ENCODE measurements around the gene LTBP4. TPM values are rescaled to one million over a fixed set of nuclear protein-coding genes. Genes with fewer than 3 reads are reported as not detected.

LTBP4 gene
- total RNA-seq, 2 experiments from 2014 or later: 121 to 122 TPM

DNA sequence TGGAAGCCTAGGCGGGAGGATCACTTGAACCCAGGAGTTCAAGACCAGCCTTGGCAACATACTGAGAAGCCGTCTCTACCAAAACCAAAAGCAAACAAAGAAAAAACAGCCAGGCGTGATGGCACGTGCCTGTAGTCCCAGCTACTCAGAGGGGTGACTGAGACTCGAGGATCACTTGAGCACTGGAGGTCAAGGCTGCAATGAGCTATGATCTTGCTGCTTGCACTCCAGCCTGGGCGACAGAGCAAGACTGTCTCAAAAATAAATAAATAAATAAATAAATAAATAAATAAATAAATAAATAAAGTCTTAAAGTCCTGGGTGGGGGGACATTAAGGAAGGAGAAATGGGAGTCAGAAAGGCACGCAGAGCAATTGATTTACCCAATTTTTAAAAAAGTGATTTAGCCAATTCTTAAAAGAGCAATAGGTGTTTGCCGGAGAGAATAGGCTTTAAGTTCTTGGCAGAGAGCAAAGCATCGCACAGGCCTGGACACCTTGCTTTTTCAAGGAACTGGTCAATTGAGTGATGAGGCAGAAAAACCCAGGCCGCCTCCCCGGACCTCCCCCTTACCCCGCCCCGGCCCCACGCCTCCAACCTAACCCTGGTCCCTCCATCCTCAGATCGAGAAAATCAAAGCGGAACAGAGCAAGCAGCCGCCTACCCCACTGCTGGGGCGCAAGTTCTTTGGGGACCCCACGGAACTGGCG, 34.0 kb upstream of the LTBP4 start:
- H3K27me3 Mint-ChIP-seq: peaks cover 41% of the 10 kb centered on the region
- no peaks in the 10 kb centered on the region for H3K9me3 Mint-ChIP-seq
- peaks cover 13% of the 10 kb centered on the region for H3K4me1 Mint-ChIP-seq
- H3K27ac Mint-ChIP-seq: no peak overlapping the region
- H3K36me3 Mint-ChIP-seq (ENCODE audit: low read depth): no peaks in the 10 kb centered on the region
- ChIA-PET POLR2A (no interaction called here), CTCF (interaction anchor here (1.2 kb wide), 1 partner anchor 18 kb away, joined by 3 read pairs; no protein-coding TSS in a partner anchor)
- H3K4me3 Mint-ChIP-seq: no peak overlapping the region
- DNase-seq: no peak

GRCh38 chr19:40567750-40568494, 33.2 kb upstream of the LTBP4 start:
- H3K36me3 Mint-ChIP-seq (ENCODE audit: low read depth): no peaks in the 10 kb centered on the region

GRCh38 chr19:40570313-40571004, 30.7 kb upstream of the LTBP4 start:
- H3K27me3 Mint-ChIP-seq: peaks cover 32% of the 10 kb centered on the region
- CTCF ChIA-PET: interaction anchor here (0.7 to 1.6 kb wide), 19 partner anchors 12 to 600 kb away, joined by 3 to 20 read pairs (median 5); partner anchors contain the start of gene PSMC4
- H3K27ac Mint-ChIP-seq: peak overlapping the region; percentile 44
- H3K4me3 Mint-ChIP-seq: peak overlapping the region; percentile 49
- peaks cover 18% of the 10 kb centered on the region for H3K4me1 Mint-ChIP-seq
- POLR2A ChIA-PET: interaction anchor here (0.8 to 2.0 kb wide), 6 partner anchors 28 to 692 kb away, joined by 3 to 10 read pairs (median 6); partner anchors contain the start of gene ACTMAP
- peak; percentile 98 for DNase-seq
- H3K9me3 Mint-ChIP-seq: no peaks in the 10 kb centered on the region
- no peaks in the 10 kb centered on the region for H3K36me3 Mint-ChIP-seq (ENCODE audit: low read depth)

More at GRCh38 chr19:40567750-40568494, 33.2 kb upstream of the LTBP4 start:
- Mint-ChIP-seq H3K4me3 (no peak overlapping the region), H3K9me3 (no peaks in the 10 kb centered on the region), H3K4me1 (peaks cover 13% of the 10 kb centered on the region), H3K27ac (no peak overlapping the region), H3K27me3 (peaks cover 41% of the 10 kb centered on the region)
- CTCF ChIA-PET: interaction anchor here (1.2 kb wide), 1 partner anchor 19 kb away, joined by 3 read pairs; no protein-coding TSS in a partner anchor
- DNase-seq: no peak
- POLR2A ChIA-PET: interaction anchor here (1.1 kb wide), 1 partner anchor 45 kb away, joined by 3 read pairs; no protein-coding TSS in a partner anchor

DNA sequence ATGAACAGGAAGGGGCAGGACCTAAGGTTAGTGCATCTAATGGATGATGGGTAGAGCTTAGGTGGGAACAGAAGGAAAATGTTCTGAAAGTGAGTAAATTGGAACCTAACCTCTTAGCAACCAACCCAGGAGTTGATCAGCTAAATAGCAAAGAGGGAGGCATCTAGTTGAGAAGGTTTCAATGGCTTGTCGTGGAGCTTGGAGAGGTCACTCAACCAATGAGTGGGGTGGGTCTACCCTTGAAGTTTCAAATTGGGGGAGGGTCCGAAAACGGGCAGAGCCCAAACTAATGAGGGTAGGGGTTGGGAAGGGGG, 30.2 kb upstream of the LTBP4 start:
- Mint-ChIP-seq H3K27ac (peak overlapping the region; percentile 4), H3K9me3 (no peaks in the 10 kb centered on the region), H3K27me3 (peaks cover 31% of the 10 kb centered on the region), H3K4me3 (peak overlapping the region; percentile 49), H3K36me3 (ENCODE audit: low read depth) (no peaks in the 10 kb centered on the region), H3K4me1 (peaks cover 19% of the 10 kb centered on the region)
- ChIA-PET POLR2A (interaction anchor here (0.8 to 2.0 kb wide), 6 partner anchors 27 to 692 kb away, joined by 3 to 10 read pairs (median 6); partner anchors contain the start of gene ACTMAP), CTCF (interaction anchor here (0.7 to 1.6 kb wide), 18 partner anchors 12 to 600 kb away, joined by 3 to 20 read pairs (median 5); partner anchors contain the start of gene PSMC4)
- DNase-seq: no peak

DNA sequence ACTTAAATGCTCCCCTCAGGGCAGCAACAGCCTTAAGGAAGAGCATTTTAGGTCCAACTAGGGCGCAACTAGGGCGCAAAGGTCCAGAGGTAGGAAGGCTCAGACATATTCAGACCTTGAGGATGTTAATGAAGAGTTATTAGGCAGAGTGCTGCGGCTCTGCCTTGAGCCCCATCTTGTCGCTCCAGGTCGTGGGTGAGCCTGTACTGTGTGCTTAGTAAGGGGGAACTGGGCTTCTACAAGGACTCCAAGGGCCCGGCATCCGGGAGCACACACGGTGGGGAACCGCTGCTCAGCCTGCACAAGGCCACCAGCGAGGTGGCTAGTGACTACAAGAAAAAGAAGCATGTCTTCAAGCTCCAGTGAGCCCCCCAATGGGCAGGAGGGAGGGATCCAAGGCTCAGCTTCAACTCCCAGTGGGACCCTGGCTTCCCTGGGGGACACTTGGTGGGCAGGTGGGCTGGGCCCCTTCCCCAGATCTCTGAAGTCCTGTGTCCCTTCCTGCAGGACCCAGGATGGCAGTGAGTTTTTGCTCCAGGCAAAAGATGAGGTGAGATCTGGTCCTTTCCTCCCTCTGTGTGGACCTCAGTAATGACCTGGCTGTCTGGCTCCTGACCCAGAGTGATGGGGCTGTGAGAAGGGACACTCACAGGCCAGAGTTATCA, 29.2 kb upstream of the LTBP4 start:
- Mint-ChIP-seq H3K27ac (no peak overlapping the region), H3K36me3 (ENCODE audit: low read depth) (no peaks in the 10 kb centered on the region), H3K4me1 (peaks cover 23% of the 10 kb centered on the region), H3K4me3 (no peak overlapping the region), H3K27me3 (peaks cover 25% of the 10 kb centered on the region), H3K9me3 (no peaks in the 10 kb centered on the region)
- POLR2A ChIA-PET: interaction anchor here (1.2 to 2.0 kb wide), 2 partner anchors 38 to 691 kb away, joined by 3 to 8 read pairs; no protein-coding TSS in a partner anchor
- CTCF ChIA-PET: interaction anchor here (1.8 kb wide), 1 partner anchor 32 kb away, joined by 6 read pairs; no protein-coding TSS in a partner anchor
- DNase-seq: no peak

GRCh38 chr19:40575326-40575725, 25.8 kb upstream of the LTBP4 start:
- peaks cover 14% of the 10 kb centered on the region for H3K36me3 Mint-ChIP-seq (ENCODE audit: low read depth)
- H3K4me1 Mint-ChIP-seq: peaks cover 32% of the 10 kb centered on the region
- CTCF ChIA-PET: interaction anchor here (0.6 kb wide), 2 partner anchors 19 to 59 kb away, joined by 3 read pairs; no protein-coding TSS in a partner anchor
- DNase-seq: no peak
- no peaks in the 10 kb centered on the region for H3K27me3 Mint-ChIP-seq
- peak overlapping the region; percentile 31 for H3K27ac Mint-ChIP-seq
- H3K9me3 Mint-ChIP-seq: no peaks in the 10 kb centered on the region
- peak overlapping the region; percentile 48 for H3K4me3 Mint-ChIP-seq
- POLR2A ChIA-PET: interaction anchor here (1.5 kb wide), 1 partner anchor 29 kb away, joined by 8 read pairs; no protein-coding TSS in a partner anchor

DNA sequence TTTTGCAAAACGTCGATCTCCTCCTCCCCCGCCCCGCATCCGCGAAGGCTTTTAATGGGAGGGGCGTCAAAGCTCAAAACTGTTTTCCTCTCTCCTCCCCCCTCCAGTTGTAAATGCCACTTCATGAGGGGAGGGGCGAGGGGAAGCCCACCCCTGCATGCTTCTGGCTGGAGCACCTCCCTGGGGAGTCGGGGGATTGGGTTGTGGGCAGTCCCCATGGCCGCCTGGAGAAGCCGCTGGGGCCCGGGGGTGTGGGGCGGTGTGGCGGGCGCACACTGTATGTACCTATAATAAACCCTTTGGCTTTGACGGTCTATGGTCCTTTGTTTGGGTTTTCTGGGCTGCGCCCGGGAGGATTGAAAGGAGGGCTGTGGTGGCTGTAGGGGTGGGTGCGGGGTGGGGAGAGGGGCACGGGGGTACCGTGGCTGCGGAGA, 25.0 kb upstream of the LTBP4 start:
- peak; percentile 45 for DNase-seq
- H3K36me3 Mint-ChIP-seq (ENCODE audit: low read depth): peaks cover 14% of the 10 kb centered on the region
- H3K27ac Mint-ChIP-seq: peak overlapping the region; percentile 71
- no peaks in the 10 kb centered on the region for H3K27me3 Mint-ChIP-seq
- H3K9me3 Mint-ChIP-seq: no peaks in the 10 kb centered on the region
- H3K4me3 Mint-ChIP-seq: peak overlapping the region; percentile 85
- H3K4me1 Mint-ChIP-seq: peaks cover 26% of the 10 kb centered on the region
- CTCF ChIA-PET: interaction anchor here (0.6 kb wide), 1 partner anchor 18 kb away, joined by 3 read pairs; no protein-coding TSS in a partner anchor
- POLR2A ChIA-PET: interaction anchor here (1.5 kb wide), 1 partner anchor 28 kb away, joined by 8 read pairs; no protein-coding TSS in a partner anchor

DNA sequence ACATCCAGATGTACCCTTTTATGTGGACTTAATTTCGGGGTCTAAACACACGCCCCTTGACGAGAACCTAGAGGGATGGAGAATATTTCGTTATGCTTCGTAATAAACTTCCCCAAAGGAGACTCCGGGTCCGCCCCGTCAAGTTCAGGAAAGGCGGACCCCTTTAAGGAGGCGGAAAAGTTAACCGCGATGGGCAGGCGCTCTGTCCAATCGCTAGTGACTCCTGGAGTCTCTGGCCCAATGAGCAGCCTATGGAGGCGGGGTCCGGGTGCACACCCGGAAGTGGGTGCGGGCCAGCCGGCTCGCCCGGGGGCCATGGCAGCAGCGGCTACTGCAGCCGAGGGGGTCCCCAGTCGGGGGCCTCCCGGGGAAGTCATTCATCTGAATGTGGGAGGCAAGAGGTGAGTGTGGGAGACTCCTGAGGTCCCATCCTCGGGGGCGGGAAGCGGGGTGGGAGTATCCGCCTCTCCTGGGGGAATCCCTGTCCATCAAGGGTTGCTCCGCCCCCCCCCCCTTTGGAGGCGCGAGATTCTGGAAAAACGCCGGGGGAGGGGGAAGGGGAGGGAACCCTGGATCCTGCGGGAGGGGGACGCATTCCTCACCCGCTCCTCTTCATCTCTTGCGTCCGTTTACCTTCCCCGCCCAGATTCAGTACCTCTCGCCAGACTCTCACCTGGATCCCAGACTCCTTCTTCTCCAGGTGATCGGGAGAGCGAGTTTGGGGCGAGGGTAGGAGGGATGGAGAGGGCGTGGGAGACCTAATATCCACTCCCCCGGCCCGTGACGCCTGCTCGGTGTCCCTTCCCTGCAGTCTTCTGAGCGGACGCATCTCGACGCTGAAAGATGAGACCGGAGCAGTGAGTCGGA, 24.4 kb upstream of the LTBP4 start, which contains the start of gene SHKBP1:
SHKBP1 (plus strand) TSS at position 289 of the 867 bp plus-strand sequence; CDS start at position 316, 27 bp downstream.
- POLR2A ChIA-PET: interaction anchor here (1.5 kb wide), 1 partner anchor 28 kb away, joined by 8 read pairs; no protein-coding TSS in a partner anchor
- H3K27ac Mint-ChIP-seq: peak within 1 kb of the TSS; percentile 71

GRCh38 chr19:40578442-40578908, 22.7 kb upstream of the LTBP4 start:
- no peak overlapping the region for H3K27ac Mint-ChIP-seq
- H3K4me1 Mint-ChIP-seq: peaks cover 24% of the 10 kb centered on the region
- peak overlapping the region; percentile 85 for H3K4me3 Mint-ChIP-seq
- peaks cover 29% of the 10 kb centered on the region for H3K36me3 Mint-ChIP-seq (ENCODE audit: low read depth)
- POLR2A ChIA-PET: interaction anchor here (1.4 to 1.8 kb wide), 2 partner anchors 12 to 26 kb away, joined by 5 to 12 read pairs; no protein-coding TSS in a partner anchor
- no peaks in the 10 kb centered on the region for H3K9me3 Mint-ChIP-seq
- CTCF ChIA-PET: interaction anchor here (1.0 to 1.2 kb wide), 2 partner anchors 27 to 158 kb away, joined by 3 to 4 read pairs; no protein-coding TSS in a partner anchor
- no peak for DNase-seq
- no peaks in the 10 kb centered on the region for H3K27me3 Mint-ChIP-seq

More for the DNA sequence above, 24.4 kb upstream of the LTBP4 start, which contains the start of gene SHKBP1:
- Mint-ChIP-seq H3K4me3 (peak within 1 kb of the TSS; percentile 85), H3K36me3 (ENCODE audit: low read depth) (peaks cover 19% of the 10 kb centered on the region), H3K4me1 (peaks cover 24% of the 10 kb centered on the region), H3K27me3 (no peaks in the 10 kb centered on the region), H3K9me3 (no peaks in the 10 kb centered on the region)
- peak; percentile 95 for DNase-seq
- CTCF ChIA-PET: no interaction called here

- Mint-ChIP-seq H3K4me1 (peaks cover 22% of the 10 kb centered on the region), H3K9me3 (no peaks in the 10 kb centered on the region), H3K27ac (no peak overlapping the region), H3K27me3 (no peaks in the 10 kb centered on the region), H3K4me3 (no peak overlapping the region), H3K36me3 (ENCODE audit: low read depth) (peaks cover 45% of the 10 kb centered on the region)
- ChIA-PET CTCF (no interaction called here), POLR2A (no interaction called here)
- no peak for DNase-seq
Observed at GRCh38 chr19:40580619-40581018, 20.6 kb upstream of the LTBP4 start.

GRCh38 chr19:40581531-40581930, 19.6 kb upstream of the LTBP4 start:
- DNase-seq: no peak
- Mint-ChIP-seq H3K36me3 (ENCODE audit: low read depth) (peaks cover 53% of the 10 kb centered on the region), H3K9me3 (no peaks in the 10 kb centered on the region), H3K27ac (no peak overlapping the region), H3K27me3 (no peaks in the 10 kb centered on the region), H3K4me3 (no peak overlapping the region), H3K4me1 (peaks cover 24% of the 10 kb centered on the region)
- ChIA-PET POLR2A (interaction anchor here (0.7 kb wide), 1 partner anchor 149 kb away, joined by 3 read pairs; no protein-coding TSS in a partner anchor), CTCF (interaction anchor here (1.0 kb wide), 1 partner anchor 21 kb away, joined by 4 read pairs; no protein-coding TSS in a partner anchor)
